Activated naive CD4-positive, alpha-beta T cell treated with anti-CD3 and anti-CD28 coated beads, Interleukin-2, amount 10 ng/mL, durations not matched to agents 7 days and 5 days (primary cell): ENCODE measurements around the gene CHMP3.

Experiments used
- CTCF ChIA-PET: fragments of 350-600 bp; sonication (Branson Sonifier 250); formaldehyde crosslinking; loops from one replicate; lab custom pipeline; 2021; ENCODE audit warnings: antibody characterized with exemption; lab: Charles Lee
- DNase-seq: peaks from one replicate; pipeline ENCODE4 v3.0.0-alpha.2; 2020
- H3K27ac Mint-ChIP-seq: one replicate; pipeline ENCODE4 v1.8.0; 2021; ENCODE audit warnings: mild to moderate bottlenecking, moderate library complexity, mixed read lengths
- H3K27me3 Mint-ChIP-seq: one replicate; pipeline ENCODE4 v1.8.0; 2021; ENCODE audit warnings: mild to moderate bottlenecking, mixed read lengths
- H3K36me3 Mint-ChIP-seq: one replicate; pipeline ENCODE4 v1.8.0; 2021; ENCODE audit warnings: mixed read lengths
- H3K4me1 Mint-ChIP-seq: one replicate; pipeline ENCODE4 v1.8.0; 2021; ENCODE audit warnings: mixed read lengths
- H3K4me3 Mint-ChIP-seq: one replicate; pipeline ENCODE4 v1.8.0; 2021; ENCODE audit warnings: mild to moderate bottlenecking, moderate library complexity, mixed read lengths
- H3K9me3 Mint-ChIP-seq: one replicate; pipeline ENCODE4 v1.8.0; 2021; ENCODE audit warnings: mixed read lengths

The CHMP3 gene

DNA sequence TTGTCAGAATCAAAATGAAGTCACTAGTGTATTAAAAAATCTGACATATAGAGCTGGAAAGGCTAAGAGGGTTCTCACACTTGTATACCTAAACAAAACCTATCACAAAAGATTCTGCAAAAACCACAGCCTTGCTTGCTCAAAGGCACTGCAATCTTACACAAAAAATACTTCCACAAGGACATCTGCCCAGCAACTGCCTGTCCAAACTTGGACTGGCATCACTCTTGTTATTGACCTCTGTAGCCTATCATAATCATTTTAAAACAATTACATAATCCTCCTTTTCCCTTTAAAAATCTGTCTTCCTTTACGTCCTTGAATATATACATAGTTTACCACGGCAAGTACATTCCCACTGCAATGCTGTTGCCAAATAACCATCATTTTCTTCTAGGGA lies 19.9 kb downstream of the CHMP3 start:
- CTCF ChIA-PET = no interaction called here
- H3K27ac Mint-ChIP-seq = no peak overlapping the region

DNA sequence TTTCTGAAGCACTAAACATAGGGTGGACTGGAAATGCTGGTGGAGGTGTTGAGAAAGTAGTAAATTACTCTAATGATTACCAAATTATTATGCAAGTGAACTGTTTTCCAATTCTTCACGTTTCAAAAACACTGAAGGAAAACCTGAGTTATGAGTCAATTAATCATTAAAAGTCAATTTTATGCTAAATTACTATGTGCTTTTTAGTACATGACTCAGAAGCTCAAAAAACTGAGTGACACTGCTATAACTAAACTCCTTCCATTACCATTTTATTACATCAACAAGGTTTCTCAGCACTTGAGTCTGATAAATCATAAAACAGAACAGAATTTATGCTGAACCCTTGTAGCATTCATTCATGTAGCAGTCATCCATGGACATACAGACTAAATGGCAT lies 20.4 kb downstream of the CHMP3 start:
- DNase-seq = no peak
- CTCF ChIA-PET = no interaction called here

More for the DNA sequence above, 19.9 kb downstream of the CHMP3 start:
- H3K9me3 Mint-ChIP-seq = peaks cover 26% of the 10 kb centered on the region
- H3K4me1 Mint-ChIP-seq = no peaks in the 10 kb centered on the region
- DNase-seq = no peak
- H3K4me3 Mint-ChIP-seq = no peak overlapping the region
- no peaks in the 10 kb centered on the region for H3K27me3 Mint-ChIP-seq
- peaks cover 52% of the 10 kb centered on the region for H3K36me3 Mint-ChIP-seq

GRCh38 chr2:86541334-86541733 lies 21.9 kb downstream of the CHMP3 start:
- Mint-ChIP-seq H3K4me1 (peaks cover 3% of the 10 kb centered on the region), H3K9me3 (peaks cover 20% of the 10 kb centered on the region), H3K36me3 (peaks cover 44% of the 10 kb centered on the region), H3K27me3 (no peaks in the 10 kb centered on the region), H3K4me3 (no peak overlapping the region), H3K27ac (no peak overlapping the region)
- CTCF ChIA-PET = no interaction called here
- DNase-seq = no peak

More for the DNA sequence above, 20.4 kb downstream of the CHMP3 start:
- no peak overlapping the region for H3K4me3 Mint-ChIP-seq
- no peaks in the 10 kb centered on the region for H3K4me1 Mint-ChIP-seq
- H3K27me3 Mint-ChIP-seq = no peaks in the 10 kb centered on the region
- peaks cover 50% of the 10 kb centered on the region for H3K36me3 Mint-ChIP-seq
- H3K9me3 Mint-ChIP-seq = peaks cover 23% of the 10 kb centered on the region
- H3K27ac Mint-ChIP-seq = no peak overlapping the region

GRCh38 chr2:86533589-86533988 lies 29.7 kb downstream of the CHMP3 start:
- Mint-ChIP-seq H3K9me3 (peaks cover 39% of the 10 kb centered on the region), H3K27me3 (no peaks in the 10 kb centered on the region), H3K4me1 (peaks cover 25% of the 10 kb centered on the region), H3K36me3 (peaks cover 38% of the 10 kb centered on the region), H3K4me3 (no peak overlapping the region), H3K27ac (no peak overlapping the region)
- DNase-seq = no peak
- CTCF ChIA-PET = no interaction called here

DNA sequence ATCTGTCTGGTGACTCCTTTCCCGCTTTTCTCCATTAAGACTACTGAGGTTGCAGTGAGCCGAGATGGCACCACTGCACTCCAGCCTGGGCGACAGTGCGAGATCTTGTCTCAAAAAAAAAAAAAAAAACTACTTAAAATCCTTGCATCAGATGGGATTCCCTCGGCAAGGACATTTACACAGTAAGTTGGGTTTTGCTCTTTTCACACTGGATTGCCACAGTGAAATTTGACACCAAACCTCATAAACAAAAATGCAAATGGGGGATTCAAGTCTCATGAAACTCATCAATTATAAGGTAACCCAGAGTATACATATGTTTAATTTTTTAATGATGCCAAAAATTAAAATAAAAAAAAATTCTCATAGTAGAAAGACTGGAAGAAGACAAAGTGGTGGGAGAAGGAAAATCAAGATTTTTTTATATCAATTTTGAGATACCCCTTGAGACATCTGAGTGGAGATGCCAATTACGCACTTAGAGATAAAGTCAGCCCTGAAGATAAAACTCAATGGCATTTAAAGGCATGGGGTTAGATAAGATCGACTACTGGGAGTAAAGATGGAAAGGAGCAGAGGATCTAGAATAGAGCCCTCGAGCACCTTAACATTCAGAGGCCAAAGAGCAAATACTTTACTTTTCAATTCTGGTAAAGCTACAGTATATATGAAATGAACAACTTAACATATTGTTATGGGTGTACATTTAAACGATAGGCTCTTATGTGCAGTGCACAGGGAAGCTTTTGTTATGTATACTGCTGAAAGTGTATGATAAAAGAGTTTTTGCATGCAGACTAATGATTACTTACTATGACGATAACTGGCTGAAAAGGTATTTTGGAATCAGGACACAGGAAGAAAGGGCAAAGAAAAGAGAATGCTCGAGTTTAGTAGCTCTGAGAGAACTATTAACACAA lies 37.6 kb downstream of the CHMP3 start:
- Mint-ChIP-seq H3K4me3 (no peak overlapping the region), H3K27me3 (no peaks in the 10 kb centered on the region), H3K4me1 (peaks cover 2% of the 10 kb centered on the region), H3K27ac (no peak overlapping the region), H3K9me3 (no peaks in the 10 kb centered on the region), H3K36me3 (peaks cover 26% of the 10 kb centered on the region)
- no peak for DNase-seq
- CTCF ChIA-PET = no interaction called here

DNA sequence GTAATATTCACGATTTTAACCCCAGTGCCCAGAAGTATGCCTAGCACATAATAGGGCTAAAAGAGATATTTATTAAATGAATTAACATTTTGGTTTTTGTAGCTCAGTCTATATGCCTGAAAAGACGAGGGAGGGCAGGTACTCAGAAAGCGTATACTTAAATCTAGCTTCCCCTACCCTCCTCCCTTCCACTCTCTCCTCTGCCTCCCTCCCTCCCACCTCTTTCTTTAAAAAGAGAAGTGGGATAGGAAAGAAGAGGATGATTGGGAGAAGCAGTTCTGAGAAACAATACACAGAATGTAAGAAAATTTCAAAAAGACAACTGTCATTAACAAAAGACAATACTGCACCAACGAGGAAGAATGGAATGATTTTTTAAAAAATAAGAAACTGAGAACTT lies 39.8 kb downstream of the CHMP3 start:
- Mint-ChIP-seq H3K4me1 (no peaks in the 10 kb centered on the region), H3K9me3 (no peaks in the 10 kb centered on the region), H3K4me3 (no peak overlapping the region), H3K36me3 (peaks cover 19% of the 10 kb centered on the region), H3K27me3 (no peaks in the 10 kb centered on the region), H3K27ac (no peak overlapping the region)
- no peak for DNase-seq
- CTCF ChIA-PET = no interaction called here

DNA sequence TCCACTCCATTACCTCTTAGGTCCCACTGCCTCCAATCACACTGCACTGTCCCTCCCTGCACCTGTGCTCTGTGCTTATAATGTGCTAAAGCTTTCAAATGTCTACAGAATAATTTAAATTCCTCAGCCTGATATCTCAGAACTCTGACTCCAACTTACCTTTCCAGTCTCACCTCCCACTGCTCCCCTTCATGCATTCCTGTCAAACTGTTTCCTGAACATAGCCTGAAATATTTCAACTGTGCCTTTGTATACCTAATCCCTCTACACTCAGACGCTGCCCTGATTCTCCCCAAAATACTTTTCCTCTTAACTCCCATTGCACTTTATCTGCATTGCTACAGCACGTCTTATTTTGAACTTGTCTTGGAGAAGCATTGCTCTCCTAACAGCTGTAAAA lies 40.5 kb downstream of the CHMP3 start:
- CTCF ChIA-PET = no interaction called here
- Mint-ChIP-seq H3K4me3 (no peak overlapping the region), H3K27ac (no peak overlapping the region), H3K36me3 (peaks cover 13% of the 10 kb centered on the region), H3K9me3 (no peaks in the 10 kb centered on the region), H3K4me1 (no peaks in the 10 kb centered on the region), H3K27me3 (no peaks in the 10 kb centered on the region)
- no peak for DNase-seq

DNA sequence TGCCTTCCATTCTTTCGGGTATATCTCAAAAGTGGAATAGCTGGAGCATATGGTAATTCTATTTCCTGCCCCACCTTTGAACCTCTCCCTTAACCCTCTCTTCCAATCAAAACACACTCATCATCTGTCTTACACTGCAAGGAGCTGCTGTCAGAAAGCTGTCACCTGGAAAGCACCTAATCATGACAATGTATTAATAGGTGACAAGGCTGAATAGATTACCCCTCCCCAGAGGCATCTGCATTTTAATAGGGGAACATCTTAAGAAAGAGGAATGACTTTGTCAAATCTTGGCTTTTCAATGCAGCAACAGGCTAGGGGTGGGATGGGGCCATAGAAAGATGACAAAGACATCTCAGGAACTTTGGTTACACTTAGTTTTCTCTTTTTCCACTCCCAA lies 41.3 kb downstream of the CHMP3 start:
- Mint-ChIP-seq H3K4me3 (no peak overlapping the region), H3K27me3 (no peaks in the 10 kb centered on the region), H3K4me1 (no peaks in the 10 kb centered on the region), H3K27ac (no peak overlapping the region), H3K36me3 (peaks cover 12% of the 10 kb centered on the region), H3K9me3 (no peaks in the 10 kb centered on the region)
- CTCF ChIA-PET = no interaction called here
- no peak for DNase-seq

- Mint-ChIP-seq H3K27me3 (no peaks in the 10 kb centered on the region), H3K27ac (no peak overlapping the region), H3K4me3 (no peak overlapping the region), H3K36me3 (peaks cover 6% of the 10 kb centered on the region), H3K9me3 (no peaks in the 10 kb centered on the region), H3K4me1 (no peaks in the 10 kb centered on the region)
- CTCF ChIA-PET = no interaction called here
- DNase-seq = no peak
Observed at GRCh38 chr2:86520153-86520552, 43.1 kb downstream of the CHMP3 start.

DNA sequence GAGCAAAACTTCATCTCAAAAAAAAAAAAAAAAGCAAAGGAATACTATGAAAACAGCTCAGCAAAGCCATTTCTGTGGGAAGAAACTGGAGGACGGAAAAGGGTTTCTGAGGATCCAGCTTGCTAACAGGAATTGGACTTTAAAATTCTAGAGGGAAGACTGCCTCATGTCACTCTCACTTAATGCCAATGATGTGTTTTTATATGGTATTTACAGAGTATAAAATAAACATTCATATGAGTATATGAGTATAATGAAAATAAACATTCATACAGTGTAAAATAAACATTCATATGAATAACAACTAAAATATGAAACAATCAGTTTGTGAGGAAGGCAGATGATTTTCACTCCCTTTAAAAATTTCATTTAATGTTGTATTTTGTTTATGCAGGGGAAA lies 43.9 kb downstream of the CHMP3 start:
- Mint-ChIP-seq H3K27ac (no peak overlapping the region), H3K36me3 (peaks cover 6% of the 10 kb centered on the region), H3K4me3 (no peak overlapping the region), H3K27me3 (no peaks in the 10 kb centered on the region), H3K9me3 (no peaks in the 10 kb centered on the region), H3K4me1 (no peaks in the 10 kb centered on the region)
- no peak for DNase-seq
- CTCF ChIA-PET = no interaction called here

GRCh38 chr2:86518481-86518880 lies 44.8 kb downstream of the CHMP3 start:
- H3K4me1 Mint-ChIP-seq = no peaks in the 10 kb centered on the region
- H3K27ac Mint-ChIP-seq = no peak overlapping the region
- CTCF ChIA-PET = interaction anchor here (0.6 to 1.3 kb wide), 2 partner anchors 26 to 245 kb away, joined by 3 to 5 read pairs; no protein-coding TSS in a partner anchor
- peak; percentile 40 for DNase-seq
- peaks cover 8% of the 10 kb centered on the region for H3K36me3 Mint-ChIP-seq
- no peaks in the 10 kb centered on the region for H3K9me3 Mint-ChIP-seq
- H3K27me3 Mint-ChIP-seq = no peaks in the 10 kb centered on the region
- no peak overlapping the region for H3K4me3 Mint-ChIP-seq

DNA sequence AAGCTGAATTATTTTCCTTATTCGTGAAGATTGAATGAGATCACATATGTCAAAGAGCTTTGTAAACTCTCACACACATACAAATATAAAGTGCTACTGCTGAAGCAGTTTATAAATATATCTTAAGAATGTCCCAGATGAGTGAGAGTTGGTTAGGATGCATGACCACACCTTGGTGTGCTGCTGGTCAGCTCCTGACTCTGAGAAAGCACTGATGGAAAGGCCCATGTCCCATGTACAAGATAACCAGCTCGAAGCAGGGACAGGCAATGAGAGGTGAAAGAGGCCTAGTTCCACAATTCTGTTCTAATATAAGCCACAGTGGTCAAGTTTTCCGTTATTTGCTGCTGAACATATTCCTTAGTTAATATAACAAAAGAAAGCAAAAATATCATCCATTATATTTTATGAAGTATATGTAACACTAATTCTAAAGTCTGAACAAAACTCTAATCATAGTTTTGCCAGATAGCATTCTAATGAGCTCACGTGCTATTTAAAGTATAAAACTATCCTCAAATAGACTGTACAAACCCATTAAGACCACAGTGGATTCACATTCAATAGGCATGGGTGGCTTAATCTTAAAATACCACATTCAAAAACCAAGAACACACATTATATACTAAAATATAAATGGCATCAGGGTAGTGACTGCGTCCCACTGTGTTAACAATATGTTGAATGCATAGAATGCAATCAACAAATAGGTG lies 49.1 kb downstream of the CHMP3 start:
- DNase-seq = no peak
- no peak overlapping the region for H3K4me3 Mint-ChIP-seq
- no peaks in the 10 kb centered on the region for H3K4me1 Mint-ChIP-seq
- H3K27me3 Mint-ChIP-seq = no peaks in the 10 kb centered on the region
- H3K36me3 Mint-ChIP-seq = peaks cover 23% of the 10 kb centered on the region
- no peaks in the 10 kb centered on the region for H3K9me3 Mint-ChIP-seq
- CTCF ChIA-PET = interaction anchor here (1.2 kb wide), 1 partner anchor 35 kb away, joined by 3 read pairs; no protein-coding TSS in a partner anchor
- H3K27ac Mint-ChIP-seq = no peak overlapping the region

DNA sequence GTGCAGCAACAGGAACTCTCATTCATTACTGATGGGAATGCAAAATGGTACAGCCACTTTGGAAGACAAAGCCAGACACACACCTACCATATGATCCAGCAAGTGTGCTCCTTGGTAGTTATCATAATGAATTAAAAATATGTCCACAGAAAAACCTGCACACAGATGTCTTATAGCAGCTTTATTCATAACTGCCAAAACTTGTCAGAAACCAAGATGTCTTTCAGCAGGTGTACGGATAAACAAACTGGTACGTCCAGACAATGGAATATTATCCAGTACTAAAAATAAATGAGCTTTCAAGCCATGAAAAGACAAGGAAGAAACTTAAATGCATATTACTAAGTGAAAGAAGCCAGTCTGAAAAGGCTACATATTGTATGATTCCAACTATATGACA lies 50.4 kb downstream of the CHMP3 start:
- no peak overlapping the region for H3K27ac Mint-ChIP-seq
- DNase-seq = no peak
- no peak overlapping the region for H3K4me3 Mint-ChIP-seq
- no peaks in the 10 kb centered on the region for H3K27me3 Mint-ChIP-seq
- CTCF ChIA-PET = interaction anchor here (1.2 kb wide), 1 partner anchor 34 kb away, joined by 3 read pairs; no protein-coding TSS in a partner anchor
- peaks cover 27% of the 10 kb centered on the region for H3K36me3 Mint-ChIP-seq
- no peaks in the 10 kb centered on the region for H3K9me3 Mint-ChIP-seq
- no peaks in the 10 kb centered on the region for H3K4me1 Mint-ChIP-seq

- H3K36me3 Mint-ChIP-seq = peaks cover 36% of the 10 kb centered on the region
- no peak overlapping the region for H3K27ac Mint-ChIP-seq
- CTCF ChIA-PET = no interaction called here
- no peaks in the 10 kb centered on the region for H3K4me1 Mint-ChIP-seq
- no peaks in the 10 kb centered on the region for H3K9me3 Mint-ChIP-seq
- DNase-seq = no peak
- H3K4me3 Mint-ChIP-seq = no peak overlapping the region
- no peaks in the 10 kb centered on the region for H3K27me3 Mint-ChIP-seq
Observed at GRCh38 chr2:86512034-86512433, 51.2 kb downstream of the CHMP3 start.
